ENCODE results near the gene THAP8.

DNA sequence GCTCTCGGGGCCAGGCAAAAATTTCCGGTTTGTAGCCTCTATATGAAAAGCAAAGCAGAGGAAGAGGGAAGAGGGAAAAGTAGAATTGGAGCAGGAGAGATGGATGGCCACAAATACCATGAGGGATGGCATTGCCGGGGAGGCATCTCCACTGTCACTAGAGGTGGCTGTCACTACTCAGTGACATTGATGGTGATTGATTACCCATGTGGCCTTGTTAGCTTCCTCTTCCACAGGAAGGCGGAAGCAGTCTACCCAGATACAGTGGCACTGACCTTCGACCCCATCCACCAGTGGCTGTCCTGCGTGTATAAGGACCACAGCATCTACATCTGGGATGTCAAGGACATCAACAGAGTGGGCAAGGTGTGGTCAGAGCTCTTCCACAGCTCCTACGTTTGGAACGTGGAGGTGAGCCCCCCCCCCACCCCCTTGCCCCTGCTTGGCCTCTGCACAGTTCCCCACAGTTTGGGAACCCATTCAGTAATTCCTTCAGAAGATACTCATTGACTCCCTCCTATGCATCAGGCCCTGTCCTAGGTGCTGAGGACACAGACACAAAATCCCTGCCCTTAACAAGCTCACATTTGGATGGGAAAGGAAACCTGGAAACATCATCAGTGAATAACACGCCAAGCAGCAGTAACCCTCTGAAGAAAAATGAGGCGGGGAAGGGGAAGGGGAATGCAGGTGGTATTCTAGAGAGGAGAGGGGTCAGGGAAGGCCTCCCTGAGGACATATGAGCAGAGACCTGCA is 19.2 kb upstream of the THAP8 start:
- TF ChIP-seq, protein P1, sequence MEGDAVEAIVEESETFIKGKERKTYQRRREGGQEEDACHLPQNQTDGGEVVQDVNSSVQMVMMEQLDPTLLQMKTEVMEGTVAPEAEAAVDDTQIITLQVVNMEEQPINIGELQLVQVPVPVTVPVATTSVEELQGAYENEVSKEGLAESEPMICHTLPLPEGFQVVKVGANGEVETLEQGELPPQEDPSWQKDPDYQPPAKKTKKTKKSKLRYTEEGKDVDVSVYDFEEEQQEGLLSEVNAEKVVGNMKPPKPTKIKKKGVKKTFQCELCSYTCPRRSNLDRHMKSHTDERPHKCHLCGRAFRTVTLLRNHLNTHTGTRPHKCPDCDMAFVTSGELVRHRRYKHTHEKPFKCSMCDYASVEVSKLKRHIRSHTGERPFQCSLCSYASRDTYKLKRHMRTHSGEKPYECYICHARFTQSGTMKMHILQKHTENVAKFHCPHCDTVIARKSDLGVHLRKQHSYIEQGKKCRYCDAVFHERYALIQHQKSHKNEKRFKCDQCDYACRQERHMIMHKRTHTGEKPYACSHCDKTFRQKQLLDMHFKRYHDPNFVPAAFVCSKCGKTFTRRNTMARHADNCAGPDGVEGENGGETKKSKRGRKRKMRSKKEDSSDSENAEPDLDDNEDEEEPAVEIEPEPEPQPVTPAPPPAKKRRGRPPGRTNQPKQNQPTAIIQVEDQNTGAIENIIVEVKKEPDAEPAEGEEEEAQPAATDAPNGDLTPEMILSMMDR (IDR thresholded peaks at IDR 0.05 in 4 of 5, conservative IDR thresholded peaks at IDR 0.05 in 1 of 5) = no peak
- TF ChIP-seq POLR2A (IDR thresholded peaks at IDR 0.05) = no peak
